NCI-H345 (cell line): ENCODE data around the gene DMRTA1.
"Not testable (repeated sequence)": the region's sequence is repeated elsewhere in the genome, so short reads cannot be mapped to it uniquely, and the experiment has no call there.

Experiments used
- DNase-seq: peaks from one replicate; lab custom pipeline; 2025; lab: John Stamatoyannopoulos, UW

DMRTA1 gene

GRCh38 chr9:22463205-22463604 is 16.6 kb downstream of the DMRTA1 start:
- no peak for DNase-seq

GRCh38 chr9:22469928-22470544 is 23.4 kb downstream of the DMRTA1 start:
- DNase-seq, result peak; percentile 69

GRCh38 chr9:22481566-22481965 is 34.9 kb downstream of the DMRTA1 start:
- DNase-seq, result no peak

GRCh38 chr9:22483528-22484070 is 37.0 kb downstream of the DMRTA1 start:
- peak; percentile 0 for DNase-seq

- DNase-seq, result not testable (repeated sequence)
These were observed 49.6 kb downstream of the DMRTA1 start for GRCh38 chr9:22496197-22496596.
